K562 (cell line): ENCODE data around the gene VSTM2B. TPM values are rescaled to one million over a fixed set of nuclear protein-coding genes. Genes with fewer than 3 reads are reported as not detected.

Experiments
- ATAC-seq: fragments of 200-7000 bp; cut with Tn5 transposase; 3 replicates; pipeline ENCODE4 v1.9.1; 2020; ENCODE audit warnings: moderate library complexity
- BruUV-seq: library from RNA; stranded (reverse); fragments of 400-500 nt; replicated peaks from 2 replicates; lab custom pipeline; 2021; lab: Mats Ljungman, UMichigan
- CTCF ChIA-PET: fragments of 300-600 bp; formaldehyde crosslinking; extraction: SDS; loops from one replicate; lab custom pipeline; 2021; ENCODE audit warnings: low intra/inter-chr PET ratio; lab: Yijun Ruan, JAX
- POLR2A ChIA-PET: fragments of 300-600, 350-650 bp; sonication (Branson Sonifier 250); formaldehyde crosslinking; extraction: SDS; loops from one replicate; lab custom pipeline; 2021; ENCODE audit warnings: antibody characterized with exemption, inconsistent platforms; lab: Yijun Ruan, JAX
- DNase-seq, 4 experiments: peaks; one replicate each; pipeline versions ENCODE4 v3.0.0 to v3.0.0-alpha.2; 2011 to 2018; ENCODE audit warnings: low spot score in 3 of 4, mixed read lengths in 3 of 4; ENCODE audit errors: extremely low read depth in 1 of 4
- FAIRE-seq: peaks from 2 replicates; lab custom pipeline; 2011; peaks lifted over from hg19 to GRCh38; lab: Jason Lieb, UNC
- H2AFZ ChIP-seq: 2 replicates; pipeline ENCODE4 v1.6.0; 2011; ENCODE audit warnings: low read depth, low read length, control low read depth, inconsistent platforms
- H3K27ac ChIP-seq: fragments of 200-600 bp; 3 replicates; pipeline ENCODE4 v1.8.0; 2011; ENCODE audit warnings: low read depth, mild to moderate bottlenecking, control low read depth, inconsistent platforms, low read length, moderate library complexity, mixed read lengths; ENCODE audit errors: extremely low read depth
- H3K27me3 ChIP-seq, 2 experiments: fragments of 300-600 bp in 1 of 2; 2 replicates in 1 of 2; 3 replicates in 1 of 2; pipeline versions ENCODE4 v1.6.0 to v1.8.0; 2011; ENCODE audit warnings: inconsistent platforms in 2 of 2, low read length in 2 of 2, mild to moderate bottlenecking in 1 of 2, mixed read lengths in 1 of 2, moderate library complexity in 1 of 2; ENCODE audit not compliant: control insufficient read depth in 2 of 2, insufficient read depth in 2 of 2
- H3K36me3 ChIP-seq: fragments of 300-600 bp; 3 replicates; pipeline ENCODE4 v1.8.0; 2011; ENCODE audit warnings: mild to moderate bottlenecking, low read length, inconsistent platforms; ENCODE audit not compliant: control insufficient read depth, insufficient read depth
- H3K4me1 ChIP-seq, 2 experiments: fragments of 200-600 bp in 1 of 2; replicated peaks in 1 of 2; 2 replicates in 1 of 2; 3 replicates in 1 of 2; pipeline versions ENCODE4 v1.5.1 to v1.8.0; 2011; ENCODE audit warnings: inconsistent platforms in 2 of 2, low read length in 2 of 2, mild to moderate bottlenecking in 1 of 2, mixed read lengths in 1 of 2, moderate library complexity in 1 of 2; ENCODE audit not compliant: control insufficient read depth in 2 of 2, insufficient read depth in 2 of 2
- H3K4me2 ChIP-seq: 2 replicates; pipeline ENCODE4 v1.6.1; 2011; ENCODE audit warnings: low read length, control low read depth, inconsistent platforms, mixed read lengths; ENCODE audit not compliant: insufficient read depth
- H3K4me3 ChIP-seq: fragments of 200-600 bp; sonication (generic), shearing (Covaris generic); 2 replicates; pipeline ENCODE4 v1.5.1; 2016; ENCODE audit warnings: control low read depth, inconsistent platforms
- H3K79me2 ChIP-seq: fragments of 200-600 bp; 3 replicates; pipeline ENCODE4 v1.8.0; 2011; ENCODE audit warnings: low read length, inconsistent platforms; ENCODE audit not compliant: control insufficient read depth, insufficient read depth
- H3K9ac ChIP-seq, 2 experiments: 2 replicates each; pipeline versions ENCODE4 v1.6.0 to v1.6.1; 2011; ENCODE audit warnings: low read depth in 2 of 2, low read length in 2 of 2, control low read depth in 1 of 2, inconsistent platforms in 1 of 2, mild to moderate bottlenecking in 1 of 2, mixed read lengths in 1 of 2; ENCODE audit not compliant: insufficient read depth in 1 of 2
- H3K9me1 ChIP-seq: one replicate; pipeline ENCODE4 v1.6.0; 2011; ENCODE audit warnings: inconsistent platforms, mild to moderate bottlenecking, low read length, moderate library complexity; ENCODE audit not compliant: control insufficient read depth, insufficient read depth
- H3K9me3 ChIP-seq: replicated peaks from 2 replicates; pipeline ENCODE4 v1.5.1; 2011; ENCODE audit warnings: low read depth, low read length, inconsistent platforms; ENCODE audit not compliant: control insufficient read depth, insufficient read depth
- H4K20me1 ChIP-seq: replicated peaks from 2 replicates; pipeline ENCODE4 v1.6.1; 2011; ENCODE audit warnings: low read length, inconsistent platforms, mixed read lengths; ENCODE audit not compliant: control insufficient read depth, insufficient read depth
- ARID1B ChIP-seq: fragments of 450-650 bp; IDR thresholded peaks from 2 replicates; pipeline ENCODE4 v1.6.1; 2016; ENCODE audit warnings: antibody characterized with exemption, mild to moderate bottlenecking, inconsistent platforms
- BDP1 ChIP-seq: IDR thresholded peaks from 3 replicates; pipeline ENCODE4 v1.6.1; 2011; ENCODE audit not compliant: insufficient read length, insufficient read depth
- DNMT1 ChIP-seq: fragments of 450-650 bp; IDR thresholded peaks from 2 replicates; pipeline ENCODE4 v1.6.1; 2016; ENCODE audit warnings: antibody characterized with exemption, mild to moderate bottlenecking
- HBP1 ChIP-seq: fragments of 450-650 bp; formaldehyde crosslinking; IDR thresholded peaks from 2 replicates; pipeline ENCODE4 v1.4.0; 2022; ENCODE audit warnings: missing genetic modification characterization
- HOXB6 ChIP-seq: fragments of 250-450 bp; sonication (Bioruptor Pico); IDR thresholded peaks from 2 replicates; pipeline ENCODE4 v1.5.1; 2022; ENCODE audit warnings: mild to moderate bottlenecking, borderline replicate concordance
- MBD2 ChIP-seq: sonication (generic); IDR thresholded peaks from 2 replicates; pipeline ENCODE4 v1.6.1; 2016; ENCODE audit warnings: low read depth, borderline replicate concordance
- NCOA4 ChIP-seq: fragments of 450-650 bp; IDR thresholded peaks from 2 replicates; pipeline ENCODE4 v1.6.1; 2018; ENCODE audit warnings: mild to moderate bottlenecking; ENCODE audit not compliant: partially characterized antibody
- NR2C1 ChIP-seq, 2 experiments: fragments of 450-650 bp; IDR thresholded peaks; 2 replicates each; pipeline ENCODE4 v1.6.1; 2017; ENCODE audit warnings: mild to moderate bottlenecking in 2 of 2, antibody characterized with exemption in 1 of 2, inconsistent platforms in 1 of 2, missing compliant biosample characterization in 1 of 2, missing genetic modification characterization in 1 of 2
- PPARD ChIP-seq: fragments of 250-450 bp; sonication (Bioruptor Pico); IDR thresholded peaks from 2 replicates; pipeline ENCODE4 v1.8.0; 2022; ENCODE audit warnings: inconsistent platforms, mild to moderate bottlenecking, moderate library complexity
- PRMT5 ChIP-seq: sonication (generic); formaldehyde crosslinking; IDR thresholded peaks from 2 replicates; pipeline ENCODE4 v1.5.0; 2020; ENCODE audit warnings: missing genetic modification reagents
- SAP30 ChIP-seq: fragments of 200-600 bp; sonication (generic); IDR thresholded peaks from 2 replicates; pipeline ENCODE4 v1.6.1; 2012; ENCODE audit warnings: borderline replicate concordance, low read depth, mild to moderate bottlenecking, moderate library complexity, low read length, control low read depth, inconsistent platforms; ENCODE audit not compliant: insufficient read depth, poor library complexity, severe bottlenecking
- THRAP3 ChIP-seq: fragments of 450-650 bp; IDR thresholded peaks from 2 replicates; pipeline ENCODE4 v1.6.1; 2016; ENCODE audit warnings: mild to moderate bottlenecking, inconsistent platforms, borderline replicate concordance
- ZKSCAN3 ChIP-seq: fragments of 250-450 bp; sonication (Bioruptor Pico); IDR thresholded peaks from 2 replicates; pipeline ENCODE4 v1.4.0; 2020
- ZNF398 ChIP-seq: fragments of 250-450 bp; sonication (Bioruptor Pico); IDR thresholded peaks from 2 replicates; pipeline ENCODE4 v1.8.0; 2021; ENCODE audit warnings: moderate library complexity, mild to moderate bottlenecking, inconsistent platforms
- ZNF696 ChIP-seq: fragments of 250-450 bp; sonication (Bioruptor Pico); conservative IDR thresholded peaks from 2 replicates; pipeline ENCODE4 v1.4.0; 2020; ENCODE audit warnings: mild to moderate bottlenecking, moderate library complexity
- WGBS: fragments of 100-300 bp; shearing (Covaris generic); methylation state at CpG from one replicate; pipeline ENCODE4 v1.1.6; 2016; ENCODE audit warnings: low coverage, mixed read lengths; ENCODE audit not compliant: insufficient coverage; ENCODE audit errors: missing lambda C conversion rate; 5-methylcytosine and 5-hydroxymethylcytosine counted together
- in situ Hi-C: fragments of 300-500 bp; cut with MboI; formaldehyde crosslinking; loops from 4 replicates; pipeline ENCODE4 v1.15.0; 2018; ENCODE audit warnings: inconsistent platforms, mixed read lengths
- intact Hi-C: fragments of 100-400 bp; cut with micrococcal nuclease; formaldehyde crosslinking; loops from 2 replicates; pipeline ENCODE4 v1.14.2; 2022
- polyA plus RNA-seq, 8 experiments: library from polyadenylated mRNA; depleted of rRNA in 4 of 8; stranded (reverse) in 5 of 8; unstranded in 3 of 8; fragments of >200 nt; fragmentation: Nextera tagmentation in 2 of 8; fragmentation: Illumina TruSeq in 1 of 8; extraction: Ambion mirVana in 2 of 8; extraction: Trizol in 1 of 8; gene quantifications; 2 replicates each; pipeline versions ENCODE4 v1.2.1 to v1.2.3, GENCODE V29; 2011 to 2014; ENCODE audit warnings: inconsistent platforms in 1 of 8, missing spikeins in 1 of 8
- total RNA-seq, 7 experiments: library from RNA; depleted of rRNA in 6 of 7; stranded (reverse); fragments of >200 nt in 6 of 7; fragmentation: Illumina TruSeq in 2 of 7; extraction: Trizol in 2 of 7; gene quantifications; 2 replicates each; pipeline versions ENCODE4 v1.2.1 to v1.2.3, GENCODE V29; 2011 to 2021; ENCODE audit warnings: low replicate concordance in 1 of 7

VSTM2B gene
- total and polyA plus RNA-seq, 9 of the 15 experiments (the other 6 are each of a cell fraction or from before 2014, with no cell fraction given) = not detected

GRCh38 chr19:29487432-29487831 lies 38.4 kb upstream of the VSTM2B start:
- H2AFZ ChIP-seq = no peak overlapping the region
- ChIA-PET CTCF (no interaction called here), POLR2A (no interaction called here)
- WGBS = 1% methylated on average over 7 of the region's 7 CpGs
- H4K20me1 ChIP-seq = no peaks in the 10 kb centered on the region
- no TSS peak for BruUV-seq
- H3K9me3 ChIP-seq = no peaks in the 10 kb centered on the region
- no peak overlapping the region for H3K4me3 ChIP-seq
- intact Hi-C loops (no loop called here), in situ Hi-C loops (no loop called here)
- H3K36me3 ChIP-seq = no peaks in the 10 kb centered on the region
- no peak overlapping the region for H3K9ac ChIP-seq
- TF ChIP-seq NR2C1 (IDR thresholded peaks at IDR 0.05) (no peak), NR2C1 (tag; IDR thresholded peaks at IDR 0.05) (no peak), NCOA4 (no peak), ZNF696 (CRISPR knock-in tag) (no peak), SAP30 (no peak), DNMT1 (no peak), PRMT5 (no peak), HBP1 (CRISPR knock-in tag) (no peak), HOXB6 (CRISPR knock-in tag) (no peak), ARID1B (no peak), THRAP3 (no peak), ZKSCAN3 (no peak), BDP1 (no peak), MBD2 (no peak), PPARD (CRISPR knock-in tag) (no peak), ZNF398 (CRISPR knock-in tag) (no peak)
- H3K9me1 ChIP-seq = no peaks in the 10 kb centered on the region
- FAIRE-seq (no peak), DNase-seq (no peak), ATAC-seq (no peak)
- H3K27ac ChIP-seq = no peak overlapping the region
- peaks cover 0 to 27% of the 10 kb centered on the region in 2 experiments; a peak in 1 of 5 replicates for H3K27me3 ChIP-seq
- H3K79me2 ChIP-seq = no peaks in the 10 kb centered on the region
- H3K4me2 ChIP-seq = no peak overlapping the region
- no peaks in the 10 kb centered on the region for H3K4me1 ChIP-seq
